ENCODE measurements around the gene SHH. TPM values are rescaled to one million over a fixed set of nuclear protein-coding genes. Genes with fewer than 3 reads are reported as not detected.

SHH gene
- not detected for polyA plus RNA-seq (2013, experiment 1 of 2; ENCODE audit: insufficient read length)
- not detected for polyA plus RNA-seq (2013, experiment 2 of 2; ENCODE audit: insufficient read length)

DNA sequence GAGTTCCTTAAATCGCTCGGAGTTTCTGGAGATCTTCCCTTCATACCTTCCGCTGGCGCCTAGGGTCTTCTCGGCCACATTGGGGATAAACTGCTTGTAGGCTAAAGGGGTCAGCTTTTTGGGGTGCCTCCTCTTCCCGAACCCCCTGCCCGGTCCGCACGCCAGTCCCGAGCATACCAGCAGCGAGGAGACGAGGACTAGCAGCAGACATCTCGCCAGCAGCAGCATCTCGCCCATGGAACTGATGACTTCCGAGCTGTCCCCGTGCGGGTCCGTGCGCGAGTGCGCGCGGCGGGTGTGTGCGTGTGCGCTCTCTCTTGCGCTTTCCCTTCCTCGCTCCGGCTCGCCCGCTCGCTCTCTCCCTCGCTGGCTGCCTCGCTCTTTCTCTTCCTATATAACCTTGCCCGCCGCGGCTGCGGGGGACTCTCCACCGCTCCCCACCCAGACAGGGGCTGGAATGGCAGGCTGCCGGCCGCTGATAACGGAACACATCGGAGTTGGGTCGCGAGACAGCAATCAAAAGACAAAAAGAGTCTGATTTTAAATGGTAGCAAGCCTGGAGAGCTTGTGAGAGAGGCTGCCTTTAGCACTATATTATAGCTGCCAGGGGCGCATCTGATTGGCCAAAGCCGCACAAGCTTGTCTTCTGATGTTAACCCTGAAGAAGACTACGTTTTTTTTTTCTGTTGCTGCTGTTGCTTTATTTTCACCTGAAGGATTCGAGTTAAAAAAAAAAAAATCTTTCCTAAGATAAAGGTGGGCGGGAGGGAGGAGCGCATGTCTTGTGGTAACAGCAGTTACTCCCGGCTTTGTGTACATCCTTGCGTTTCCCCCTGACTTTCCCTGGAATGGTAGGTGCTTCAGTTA is at the start of gene SHH:
SHH (minus strand) TSS at position 569 of the 867 bp plus-strand sequence; CDS start at position 228, 341 bp downstream.
- DNase-seq: no peak

DNA sequence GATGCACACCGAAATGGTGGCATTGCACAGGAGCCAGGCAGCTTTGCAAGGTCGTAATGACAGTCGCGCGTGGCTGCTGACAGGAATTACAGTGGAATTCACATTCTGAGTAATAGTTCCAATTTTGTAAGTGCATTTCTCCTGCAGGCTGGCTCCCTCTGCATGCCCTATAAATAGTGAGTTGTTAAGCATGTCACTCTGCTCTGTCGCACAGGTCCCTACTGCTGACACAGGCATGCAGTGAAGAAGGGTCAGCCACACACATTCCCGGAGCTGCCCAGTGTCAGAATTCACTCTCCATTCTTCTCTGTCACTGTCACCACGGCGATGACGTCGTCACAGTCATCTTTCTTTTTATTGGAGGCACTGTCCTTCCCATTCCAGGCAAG is 49.2 kb upstream of the SHH start:
- DNase-seq: no peak

DNA sequence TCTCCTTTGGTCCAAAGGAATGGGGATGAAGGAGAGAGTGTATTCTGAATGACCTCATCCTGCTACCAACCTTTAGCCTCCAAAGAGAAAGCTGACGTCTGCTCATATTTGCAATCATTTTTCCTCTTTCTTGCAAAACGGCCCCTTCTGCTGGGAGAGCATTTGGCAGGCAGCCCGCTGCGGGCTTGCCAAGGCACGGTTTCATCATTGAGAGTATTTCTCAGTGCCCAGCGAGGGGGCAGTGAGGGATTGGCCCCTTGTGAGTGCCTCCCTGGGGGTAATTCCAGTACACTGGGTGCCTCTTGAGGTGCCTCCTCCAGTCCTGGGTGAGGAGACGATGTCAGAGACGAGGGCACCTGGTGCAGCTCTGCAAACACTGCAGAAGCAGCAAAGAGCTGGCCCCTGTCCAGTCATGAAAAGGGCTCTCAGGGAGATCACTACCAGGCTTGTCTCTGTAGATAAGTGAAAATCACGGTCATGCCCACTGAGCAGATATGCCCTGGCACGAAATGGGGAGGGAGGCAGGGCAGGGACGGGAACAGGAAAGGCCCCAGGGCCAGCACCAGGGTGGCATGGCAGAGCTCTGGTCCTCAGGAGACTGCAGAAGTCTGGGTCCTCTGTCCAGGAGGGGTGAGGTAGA is 48.7 kb upstream of the SHH start:
- no peak for DNase-seq

DNA sequence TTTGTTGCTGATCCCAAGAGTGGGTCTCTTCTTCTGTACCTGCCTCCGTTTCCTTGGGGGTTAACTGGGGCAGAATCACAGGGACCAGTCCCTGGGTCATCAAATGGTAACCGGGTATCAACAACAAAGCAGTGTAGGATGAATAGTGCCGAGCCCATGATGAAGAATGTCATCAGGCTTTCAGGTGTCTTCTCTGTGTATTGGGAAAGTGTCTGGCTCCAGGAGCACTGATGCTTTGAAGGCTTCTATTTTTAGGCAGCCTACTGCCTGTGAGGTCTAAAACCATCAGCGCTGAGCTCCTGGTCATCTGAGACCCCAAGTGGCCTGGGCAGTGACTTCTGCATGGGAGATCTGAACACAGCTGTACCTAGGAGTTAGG is 48.2 kb upstream of the SHH start:
- DNase-seq: no peak

DNA sequence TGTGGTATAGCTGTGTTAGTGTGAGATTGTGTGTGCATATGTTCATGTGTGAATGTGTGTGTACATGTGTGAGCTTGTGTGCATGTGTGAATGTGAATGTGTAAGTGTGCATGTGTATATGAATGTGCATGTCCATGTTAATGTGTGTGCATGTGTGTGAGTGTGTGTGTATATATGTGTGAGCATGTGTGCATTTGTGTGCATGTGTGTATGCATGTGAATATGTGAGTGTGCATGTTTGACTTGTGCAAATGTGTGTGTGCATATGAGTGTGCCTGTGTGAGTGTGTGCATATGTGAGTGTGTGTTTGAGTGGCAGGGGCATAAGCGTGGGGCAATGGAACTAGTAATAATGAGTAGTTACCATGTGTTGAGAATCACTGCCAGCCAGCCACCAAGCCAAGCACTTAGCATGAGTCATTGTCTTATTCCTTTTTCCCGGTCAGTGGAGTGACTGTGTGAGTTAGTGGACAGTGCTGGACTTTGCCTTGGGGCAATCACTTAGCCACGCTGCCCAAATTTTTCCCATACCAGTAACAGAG is 46.3 kb upstream of the SHH start:
- DNase-seq: no peak

DNA sequence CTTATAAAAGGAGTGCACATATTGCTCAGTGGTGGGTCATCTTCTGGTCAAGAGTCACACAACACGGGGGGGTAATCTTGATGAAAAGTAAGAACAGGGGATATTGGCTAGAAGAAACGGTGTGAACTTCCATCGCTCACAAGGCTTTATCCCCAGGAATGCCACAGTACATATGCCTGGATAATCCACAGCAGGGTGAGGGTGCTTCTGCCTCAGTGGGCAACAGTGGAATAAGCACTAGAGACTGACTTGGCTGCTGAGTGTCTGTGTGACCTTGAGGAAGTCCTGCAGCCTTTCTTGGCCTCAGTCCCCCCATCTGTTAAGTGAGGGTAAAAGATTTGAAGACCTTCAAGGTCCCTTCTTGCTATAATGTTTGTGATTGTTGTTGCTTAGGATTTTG is 44.9 kb upstream of the SHH start:
- DNase-seq: no peak

DNA sequence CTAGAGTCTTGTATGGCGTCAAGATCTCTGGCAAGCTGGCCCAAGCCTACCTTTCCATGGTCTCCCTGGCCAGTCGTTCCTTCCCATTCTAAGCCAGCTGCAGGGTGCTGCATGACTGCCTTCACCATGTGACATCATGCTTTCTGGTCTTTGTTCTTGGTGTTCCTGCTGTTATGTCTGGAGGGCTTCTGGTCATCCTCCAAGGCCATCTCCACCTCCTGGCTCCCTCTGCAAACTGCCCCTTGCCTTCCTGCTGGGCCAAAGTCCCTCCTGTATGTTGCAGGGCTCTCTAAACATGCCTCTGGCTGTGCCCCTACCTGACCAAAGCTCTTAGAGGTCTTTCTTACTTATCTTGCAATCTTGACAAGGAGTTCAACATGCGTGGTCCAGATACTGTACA is 44.4 kb upstream of the SHH start:
- DNase-seq: no peak

DNA sequence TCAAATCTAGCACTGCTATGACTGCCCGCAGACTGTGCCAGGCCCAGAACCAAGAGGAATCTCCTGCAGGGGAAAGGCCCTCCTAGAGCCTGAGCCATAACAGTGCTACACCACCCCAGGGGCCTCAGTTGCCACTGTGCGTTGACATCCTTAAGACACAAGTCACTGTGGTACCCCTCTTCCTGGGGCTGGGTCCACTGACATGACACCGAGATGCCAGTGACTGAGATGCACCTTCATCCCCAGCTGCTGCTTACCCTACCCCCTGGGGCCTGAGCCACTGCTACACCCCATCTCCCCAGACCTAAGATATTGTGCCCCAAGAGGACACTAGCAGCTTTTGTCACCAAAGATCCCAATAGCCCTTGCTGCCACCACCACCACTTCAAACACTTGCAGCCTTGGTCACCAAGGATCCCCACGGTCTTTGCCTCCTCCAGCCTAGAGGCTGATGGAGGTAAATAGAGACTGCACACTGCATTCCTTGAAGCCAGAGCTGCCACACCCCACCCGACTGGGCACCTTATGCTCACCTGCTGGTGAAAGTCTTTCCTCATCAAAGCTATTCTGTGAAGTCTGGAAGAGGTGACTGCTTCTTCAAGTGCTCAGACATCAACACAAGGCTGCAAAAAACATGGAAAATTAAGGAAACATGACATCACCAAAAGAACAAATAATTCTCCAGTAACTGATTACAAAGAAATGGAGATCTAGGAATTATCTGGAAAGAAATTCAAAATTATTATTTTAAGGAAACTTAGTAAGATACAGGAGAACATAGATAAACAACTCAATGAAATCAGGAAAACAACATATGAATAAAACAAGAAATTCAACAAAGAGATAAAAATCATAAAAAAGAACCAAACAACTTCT is 40.4 kb upstream of the SHH start:
- no peak for DNase-seq

DNA sequence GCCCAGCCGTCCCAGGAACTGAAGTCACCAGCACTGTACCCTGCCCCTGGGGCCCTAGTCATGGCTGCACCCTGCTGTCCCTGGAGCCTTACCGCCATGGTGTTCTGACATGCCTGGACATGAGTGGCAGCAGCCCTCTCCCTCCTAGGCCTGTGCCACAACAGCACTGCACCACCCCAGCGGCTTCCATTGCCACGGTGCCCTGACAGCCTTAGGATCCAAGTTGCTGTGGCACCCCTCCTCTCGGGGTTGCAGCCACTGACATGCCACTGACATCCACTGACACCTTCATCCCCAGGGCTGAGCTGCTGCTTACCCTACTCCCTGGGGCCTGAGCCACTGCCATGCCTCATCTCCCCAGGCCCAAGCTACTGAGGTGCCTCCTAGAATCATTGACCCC is 39.6 kb upstream of the SHH start:
- no peak for DNase-seq

DNA sequence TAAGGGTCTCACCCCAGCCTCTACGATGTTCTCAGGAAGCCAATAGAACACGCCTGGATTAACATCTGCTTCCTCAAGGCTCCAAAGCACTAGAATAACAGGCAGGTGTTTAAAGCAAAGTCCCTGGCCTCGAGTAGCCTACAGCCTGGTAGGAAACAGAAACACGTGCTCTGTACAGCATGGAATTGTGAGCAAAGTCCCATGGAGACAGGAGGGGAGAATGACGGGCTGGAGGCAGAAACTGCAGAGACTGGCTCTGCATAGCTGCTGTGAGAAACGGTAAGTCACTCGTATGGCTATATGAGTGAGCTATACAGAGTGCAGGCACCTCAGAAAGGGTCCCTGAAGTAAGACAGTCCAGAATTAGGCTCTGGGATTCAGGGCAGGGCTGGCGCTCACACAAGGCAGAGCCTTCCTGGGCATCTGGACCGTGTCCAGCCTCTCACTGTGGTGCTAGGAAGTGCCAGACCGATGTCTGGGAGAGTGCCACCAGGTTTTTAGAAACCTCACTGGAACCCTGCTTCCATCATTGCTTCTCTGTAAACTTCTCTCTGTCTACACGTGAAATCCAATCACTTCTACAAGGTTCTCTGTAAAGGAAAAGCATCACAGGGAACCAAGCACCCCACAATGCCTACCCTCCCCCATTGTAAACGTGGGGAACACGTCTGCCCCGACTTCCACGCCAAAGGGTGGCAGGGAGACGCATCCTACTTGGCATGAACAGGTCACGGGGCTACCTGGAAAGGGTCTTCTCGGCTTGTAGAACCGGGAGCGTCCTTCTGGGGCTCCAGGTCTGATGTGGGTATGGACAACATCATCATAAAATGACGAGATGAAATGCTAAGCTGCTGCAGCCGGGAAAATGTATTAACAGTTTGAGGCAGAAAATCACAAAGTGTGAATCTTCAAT is 38.8 kb upstream of the SHH start:
- DNase-seq: no peak

DNA sequence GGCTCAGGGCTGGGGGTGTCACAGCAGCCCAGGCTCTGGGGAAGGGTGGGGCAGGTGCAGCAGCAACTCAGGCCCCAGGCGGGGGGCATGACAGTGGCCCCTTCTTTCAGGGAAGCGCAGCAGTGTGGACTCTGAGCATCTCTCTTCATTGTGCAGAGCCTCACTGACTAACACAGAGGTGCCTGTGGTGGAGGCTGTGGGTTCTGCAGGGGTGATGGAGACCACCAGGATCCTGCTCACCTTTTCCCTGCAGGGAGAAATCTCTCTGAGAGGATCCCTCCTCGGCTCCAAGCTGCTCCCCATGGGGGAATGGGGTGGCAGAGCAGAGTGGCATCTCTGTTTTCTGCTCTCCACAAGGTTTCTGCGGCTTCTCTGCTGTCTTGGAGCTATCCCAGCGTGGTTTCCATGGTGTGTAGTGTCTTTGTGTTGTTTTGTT is 37.8 kb upstream of the SHH start:
- DNase-seq: no peak

DNA sequence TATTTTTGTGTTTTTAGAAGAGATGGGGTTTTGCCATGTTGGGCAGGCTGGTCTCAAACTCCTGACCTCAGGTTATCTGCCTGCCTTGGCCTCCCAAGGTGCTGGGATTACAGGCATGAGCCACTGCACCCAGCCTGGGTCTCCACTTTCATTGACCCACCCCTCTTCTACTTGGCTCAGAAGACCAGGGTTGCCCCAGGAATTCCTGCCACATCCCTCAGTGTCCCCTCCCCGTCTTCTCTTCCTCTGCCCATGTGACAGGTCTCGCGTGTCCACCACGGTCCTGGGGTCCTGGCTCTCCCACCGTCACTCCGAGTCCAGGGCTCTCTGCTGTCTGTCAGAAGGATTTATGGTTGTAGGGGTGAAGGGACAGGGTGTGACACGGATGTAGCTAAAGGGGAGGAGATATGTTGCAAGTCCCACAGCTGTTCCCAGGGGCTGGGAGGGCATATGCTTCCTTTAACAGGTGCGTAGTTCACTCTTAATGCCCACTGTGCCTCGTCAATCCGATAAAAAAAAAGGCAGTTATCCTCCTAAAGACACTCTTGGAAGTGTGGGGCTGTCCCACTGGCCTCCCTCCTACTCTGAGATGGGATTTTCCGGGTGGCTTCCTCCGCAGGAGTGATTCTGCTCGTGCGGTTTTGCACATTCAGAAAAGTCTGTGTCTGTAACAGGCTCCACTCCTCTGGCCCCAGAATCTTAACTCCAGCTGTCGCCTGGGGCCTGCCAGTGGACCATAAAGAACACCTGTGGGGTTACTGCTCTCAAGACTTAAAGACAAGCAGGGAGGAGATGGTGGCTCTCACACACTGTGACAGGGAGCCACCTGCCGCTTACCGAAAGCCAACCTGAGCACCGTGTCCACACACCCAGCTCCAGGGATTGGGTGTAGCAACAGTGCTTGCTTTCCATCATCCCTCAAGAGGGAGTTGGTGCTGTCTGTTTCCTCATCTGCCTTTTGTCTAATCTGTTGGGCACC is 36.7 kb upstream of the SHH start:
- DNase-seq: no peak

DNA sequence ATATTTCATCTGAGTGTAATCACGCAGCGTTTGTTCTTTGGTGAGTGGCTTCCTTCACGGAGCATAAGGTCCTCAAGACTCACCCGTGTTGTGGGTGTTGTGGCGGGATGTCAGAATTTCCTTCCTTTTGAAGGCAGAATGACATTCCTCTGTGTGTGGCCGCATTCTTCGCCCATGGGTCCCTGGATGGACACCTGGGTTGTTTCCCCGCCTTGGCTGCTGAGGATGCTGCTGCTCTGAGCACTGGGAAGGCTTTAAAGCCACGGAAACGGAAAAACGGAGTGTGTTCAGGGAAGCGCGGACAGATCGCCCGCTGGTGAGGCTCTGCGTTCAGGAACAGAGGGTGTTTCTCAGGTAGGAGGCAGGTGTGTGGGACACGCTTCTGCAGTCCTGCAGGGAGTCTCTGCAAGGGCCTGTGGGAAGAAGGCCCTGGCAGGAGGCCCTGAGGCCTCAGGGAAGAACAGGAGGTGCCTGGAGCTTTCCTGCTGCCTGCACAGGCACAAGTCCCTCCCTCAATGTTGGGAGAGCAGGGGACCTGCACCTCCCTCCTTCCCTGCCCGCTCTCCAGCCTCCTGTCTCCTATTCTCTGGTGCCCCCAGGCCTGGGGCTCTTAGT is 35.7 kb upstream of the SHH start:
- no peak for DNase-seq

DNA sequence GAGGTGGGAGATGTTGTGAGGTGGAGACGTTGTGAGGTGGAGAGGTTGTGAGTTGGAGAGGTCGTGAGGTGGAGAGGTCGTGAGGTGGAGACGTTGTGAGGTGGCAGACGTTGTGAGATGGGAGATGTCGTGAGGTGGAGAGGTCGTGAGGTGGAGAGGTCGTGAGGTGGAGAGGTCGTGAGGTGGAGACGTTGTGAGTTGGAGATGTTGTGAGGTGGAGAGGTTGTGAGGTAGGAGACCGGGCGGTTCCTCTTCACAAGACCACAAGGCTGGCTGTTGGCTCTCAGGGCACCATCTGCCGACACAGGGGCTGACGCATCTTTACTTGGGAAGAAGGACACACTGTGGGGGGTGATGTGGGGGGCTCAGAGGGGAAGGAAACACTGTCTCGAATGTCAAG is 34.7 kb upstream of the SHH start:
- DNase-seq: no peak

DNA sequence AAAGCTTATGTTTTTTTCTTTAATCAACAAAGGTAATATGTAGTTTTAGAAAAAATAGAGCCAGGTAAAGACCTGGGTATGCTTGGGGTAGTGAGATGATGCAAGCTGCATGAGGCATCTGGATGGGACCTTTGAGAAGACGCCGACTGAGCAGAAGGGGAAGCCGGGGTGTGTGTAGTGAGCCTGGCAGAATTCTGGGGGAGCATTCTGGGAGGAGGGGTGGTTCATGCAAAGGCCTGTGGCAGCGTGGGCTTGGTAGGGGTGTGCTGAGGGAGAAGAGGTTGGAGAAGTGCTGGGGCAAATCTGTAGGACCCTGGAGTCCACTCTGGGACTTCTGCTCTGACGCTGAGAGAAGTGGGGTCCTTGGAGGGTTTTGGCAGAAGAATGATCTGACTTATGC is 33.9 kb upstream of the SHH start:
- DNase-seq: no peak

DNA sequence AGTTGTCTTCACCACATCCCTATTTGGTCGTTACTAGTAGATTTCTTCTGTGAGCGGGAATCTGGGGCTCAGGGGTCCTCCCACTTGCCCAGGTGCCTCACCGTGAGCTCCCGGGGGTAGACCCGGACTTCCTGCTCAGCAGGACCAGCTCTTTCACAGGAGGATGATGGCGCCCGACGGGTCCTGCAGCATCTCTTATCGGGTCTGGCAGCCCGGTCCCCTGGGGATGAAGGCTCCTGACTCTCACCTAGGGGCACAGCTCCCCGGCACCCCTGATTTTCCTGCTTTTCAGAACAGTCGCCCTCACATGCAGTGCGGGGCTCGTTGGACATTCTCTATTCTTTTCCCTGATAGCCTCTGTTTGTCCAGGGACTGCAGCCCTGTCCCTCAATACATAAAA is 33.0 kb upstream of the SHH start:
- no peak for DNase-seq

DNA sequence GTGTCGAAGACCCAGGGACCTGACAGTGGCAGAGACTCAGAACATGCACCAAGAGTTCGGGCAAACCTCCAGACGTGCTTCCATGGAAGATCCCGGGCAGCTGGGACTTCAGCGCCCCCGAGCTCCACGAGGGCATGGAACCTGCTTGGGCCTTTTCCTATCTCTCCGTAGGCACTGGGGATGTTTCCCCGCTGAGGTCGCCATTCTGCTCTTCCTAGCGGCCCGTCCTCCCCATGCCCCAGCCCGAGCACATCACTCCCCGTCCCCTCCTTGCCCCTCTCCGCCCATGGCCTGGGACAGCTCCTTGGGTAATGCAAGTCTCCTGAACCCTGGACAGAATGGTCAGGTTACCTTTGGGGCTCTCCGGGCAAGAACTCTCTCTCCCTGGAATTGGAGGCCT is 32.3 kb upstream of the SHH start:
- DNase-seq: no peak

DNA sequence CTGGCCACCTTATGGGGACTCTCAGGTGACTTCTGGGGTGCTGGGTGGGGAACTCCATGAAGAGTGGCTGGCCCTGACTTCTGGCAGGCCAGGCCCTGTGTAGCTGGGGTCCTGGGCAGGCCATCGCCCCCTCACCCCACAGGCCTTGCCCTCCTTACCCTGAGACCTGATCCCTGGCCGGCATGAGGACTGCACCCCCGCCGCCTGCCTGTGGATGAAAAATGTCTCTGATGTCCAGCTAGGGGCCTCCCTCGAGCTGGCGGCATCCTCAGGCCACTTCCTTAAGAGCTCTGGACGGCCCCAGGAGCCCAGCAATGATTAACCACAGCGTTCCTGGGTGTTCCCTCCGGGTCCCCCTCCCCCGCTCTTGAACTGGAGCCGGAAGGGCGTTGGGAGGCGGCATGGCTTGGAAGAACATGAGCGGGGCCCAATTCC is 31.8 kb upstream of the SHH start:
- no peak for DNase-seq

DNA sequence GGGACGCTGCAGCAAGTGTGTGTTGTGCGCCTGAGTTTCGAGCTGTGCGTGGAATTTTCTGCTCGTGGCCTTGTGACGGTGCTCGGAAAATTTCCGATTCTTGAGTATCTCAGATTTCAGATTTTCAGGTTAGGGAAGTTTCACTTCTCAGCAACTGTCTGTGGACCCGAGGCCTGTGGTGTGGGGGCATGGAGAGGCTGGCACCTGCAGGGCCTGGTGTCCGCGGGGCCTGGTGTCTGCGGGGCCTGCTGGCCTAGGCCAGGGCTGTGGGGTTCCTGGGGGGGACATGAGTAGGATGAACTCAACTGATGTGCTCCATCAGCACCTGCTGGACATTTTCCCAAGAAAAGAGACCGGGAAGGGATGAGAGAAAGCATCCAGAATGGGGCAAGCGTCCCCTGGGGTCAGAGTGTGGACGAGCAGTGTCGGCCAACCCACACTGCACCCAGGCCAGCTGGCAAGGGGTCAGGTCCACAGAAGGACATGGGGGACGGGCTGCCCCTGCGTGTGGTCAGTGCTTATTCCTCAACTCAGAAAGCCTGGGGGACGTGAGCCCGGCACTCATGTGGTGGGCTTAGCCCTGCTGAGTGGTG is 31.3 kb upstream of the SHH start:
- DNase-seq: no peak

All from fibroblast of skin of back (primary cell).